MCF 10A (cell line): Measurements from ENCODE around the gene NCK2. TPM values are rescaled to one million over a fixed set of nuclear protein-coding genes. Genes with fewer than 3 reads are reported as not detected.

Source experiments
- BruUV-seq: library from RNA; stranded (reverse); fragments of 400-500 nt; replicated peaks from 2 replicates; lab custom pipeline; 2021; lab: Mats Ljungman, UMichigan
- CTCF ChIA-PET: fragments of 300-600 bp; sonication (Branson Sonifier 250); formaldehyde crosslinking; extraction: SDS; loops from one replicate; lab custom pipeline; 2021; ENCODE audit warnings: antibody characterized with exemption, inconsistent platforms; lab: Yijun Ruan, JAX
- POLR2A ChIA-PET: fragments of 300-600, 350-650 bp; sonication (Branson Sonifier 250); formaldehyde crosslinking; extraction: SDS; loops from one replicate; lab custom pipeline; 2020; ENCODE audit warnings: antibody characterized with exemption, inconsistent platforms; lab: Yijun Ruan, JAX
- DNase-seq: peaks from one replicate; pipeline ENCODE4 v3.0.0-alpha.2; 2018; ENCODE audit not compliant: unreplicated experiment
- H3K27ac Mint-ChIP-seq: one replicate; pipeline ENCODE4 v1.8.0; 2022; ENCODE audit warnings: mild to moderate bottlenecking, low read depth, mixed read lengths; ENCODE audit not compliant: unreplicated experiment
- H3K27me3 Mint-ChIP-seq: one replicate; pipeline ENCODE4 v1.8.0; 2022; ENCODE audit warnings: mixed read lengths; ENCODE audit not compliant: insufficient read depth, unreplicated experiment
- H3K36me3 Mint-ChIP-seq: one replicate; pipeline ENCODE4 v1.8.0; 2022; ENCODE audit warnings: mild to moderate bottlenecking, moderate library complexity, mixed read lengths; ENCODE audit not compliant: insufficient read depth, unreplicated experiment
- H3K4me1 Mint-ChIP-seq: one replicate; pipeline ENCODE4 v1.8.0; 2022; ENCODE audit warnings: mixed read lengths; ENCODE audit not compliant: insufficient read depth, unreplicated experiment
- H3K4me3 Mint-ChIP-seq: one replicate; pipeline ENCODE4 v1.8.0; 2022; ENCODE audit warnings: mild to moderate bottlenecking, moderate library complexity, mixed read lengths; ENCODE audit not compliant: unreplicated experiment
- H3K9me3 Mint-ChIP-seq: one replicate; pipeline ENCODE4 v1.8.0; 2022; ENCODE audit warnings: mixed read lengths; ENCODE audit not compliant: unreplicated experiment
- intact Hi-C: fragments of 100-400 bp; cut with micrococcal nuclease; formaldehyde crosslinking; loops from 2 replicates; pipeline ENCODE4 v1.14.1; 2022
- total RNA-seq: library from RNA; stranded (reverse); gene quantifications from 2 replicates; pipeline ENCODE4 v1.2.3, GENCODE V29; 2022
- TF ChIP-seq, protein P1 (sequence below): fragments of 200-600 bp; IDR thresholded peaks from one replicate; pipeline ENCODE4 v1.8.0; 2022; ENCODE audit warnings: antibody characterized with exemption, mild to moderate bottlenecking; ENCODE audit not compliant: unreplicated experiment

The NCK2 gene
- total RNA-seq, 1 experiment from 2014 or later: 36.5 TPM

GRCh38 chr2:105790461-105791149 is 45.9 kb downstream of the NCK2 start:
- H3K27me3 Mint-ChIP-seq: no peaks in the 10 kb centered on the region
- DNase-seq: peak; percentile 68
- ChIA-PET CTCF (interaction anchor here (0.5 to 1.3 kb wide), 5 partner anchors 9 to 1129 kb away, joined by 3 to 4 read pairs (median 3); no protein-coding TSS in a partner anchor), POLR2A (interaction anchor here (1.0 to 1.5 kb wide), 2 partner anchors 22 to 45 kb away, joined by 3 to 5 read pairs; no protein-coding TSS in a partner anchor)
- peaks cover 5% of the 10 kb centered on the region for H3K36me3 Mint-ChIP-seq
- intact Hi-C loops: loop anchor here (10.0 kb wide), 1 partner anchor 64 kb away; no protein-coding TSS in a partner anchor
- BruUV-seq: no TSS peak
- no peak overlapping the region for H3K4me3 Mint-ChIP-seq
- peak overlapping the region; percentile 64 for H3K27ac Mint-ChIP-seq
- no peaks in the 10 kb centered on the region for H3K9me3 Mint-ChIP-seq
- TF ChIP-seq, protein P1, sequence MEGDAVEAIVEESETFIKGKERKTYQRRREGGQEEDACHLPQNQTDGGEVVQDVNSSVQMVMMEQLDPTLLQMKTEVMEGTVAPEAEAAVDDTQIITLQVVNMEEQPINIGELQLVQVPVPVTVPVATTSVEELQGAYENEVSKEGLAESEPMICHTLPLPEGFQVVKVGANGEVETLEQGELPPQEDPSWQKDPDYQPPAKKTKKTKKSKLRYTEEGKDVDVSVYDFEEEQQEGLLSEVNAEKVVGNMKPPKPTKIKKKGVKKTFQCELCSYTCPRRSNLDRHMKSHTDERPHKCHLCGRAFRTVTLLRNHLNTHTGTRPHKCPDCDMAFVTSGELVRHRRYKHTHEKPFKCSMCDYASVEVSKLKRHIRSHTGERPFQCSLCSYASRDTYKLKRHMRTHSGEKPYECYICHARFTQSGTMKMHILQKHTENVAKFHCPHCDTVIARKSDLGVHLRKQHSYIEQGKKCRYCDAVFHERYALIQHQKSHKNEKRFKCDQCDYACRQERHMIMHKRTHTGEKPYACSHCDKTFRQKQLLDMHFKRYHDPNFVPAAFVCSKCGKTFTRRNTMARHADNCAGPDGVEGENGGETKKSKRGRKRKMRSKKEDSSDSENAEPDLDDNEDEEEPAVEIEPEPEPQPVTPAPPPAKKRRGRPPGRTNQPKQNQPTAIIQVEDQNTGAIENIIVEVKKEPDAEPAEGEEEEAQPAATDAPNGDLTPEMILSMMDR: no peak
- peaks cover 10% of the 10 kb centered on the region for H3K4me1 Mint-ChIP-seq

DNA sequence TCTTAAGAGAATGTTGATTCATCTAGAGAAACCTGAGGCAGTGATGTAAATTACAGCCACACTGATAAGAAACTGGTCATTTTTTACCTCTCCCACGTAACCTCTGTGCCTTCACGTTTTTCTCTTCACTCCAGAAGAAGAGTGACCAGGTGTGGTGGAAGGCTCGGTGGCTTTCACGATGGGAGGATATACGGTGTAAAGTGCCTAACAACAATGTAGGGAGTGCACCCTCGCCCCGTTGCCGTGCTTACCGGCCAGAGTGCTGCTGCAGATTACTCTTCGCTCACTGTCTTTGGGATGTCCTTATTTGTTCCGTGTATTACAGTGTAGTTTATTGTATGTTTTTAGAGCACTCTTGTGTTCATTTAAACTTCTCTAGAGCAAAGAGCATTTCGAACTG is 46.5 kb downstream of the NCK2 start:
- TF ChIP-seq, protein P1: no peak
- ChIA-PET CTCF (interaction anchor here (0.9 kb wide), 1 partner anchor 16 kb away, joined by 3 read pairs; no protein-coding TSS in a partner anchor), POLR2A (interaction anchor here (1.5 kb wide), 1 partner anchor 46 kb away, joined by 5 read pairs; no protein-coding TSS in a partner anchor)
- no TSS peak for BruUV-seq
- Mint-ChIP-seq H3K36me3 (peaks cover 5% of the 10 kb centered on the region), H3K9me3 (no peaks in the 10 kb centered on the region), H3K27ac (peak overlapping the region; percentile 64), H3K4me1 (peaks cover 16% of the 10 kb centered on the region), H3K4me3 (no peak overlapping the region), H3K27me3 (no peaks in the 10 kb centered on the region)
- intact Hi-C loops: loop anchor here (10.0 kb wide), 1 partner anchor 64 kb away; no protein-coding TSS in a partner anchor
- DNase-seq: no peak

- H3K27ac Mint-ChIP-seq: no peak overlapping the region
- H3K4me3 Mint-ChIP-seq: no peak overlapping the region
- no peak for DNase-seq
- BruUV-seq: no TSS peak
- H3K36me3 Mint-ChIP-seq: peaks cover 5% of the 10 kb centered on the region
- TF ChIP-seq, protein P1: no peak
- H3K4me1 Mint-ChIP-seq: peaks cover 28% of the 10 kb centered on the region
- H3K9me3 Mint-ChIP-seq: no peaks in the 10 kb centered on the region
- ChIA-PET CTCF (interaction anchor here (0.6 kb wide), 1 partner anchor 47 kb away, joined by 3 read pairs; no protein-coding TSS in a partner anchor), POLR2A (no interaction called here)
- intact Hi-C loops: loop anchor here (10.0 kb wide), 1 partner anchor 62 kb away; no protein-coding TSS in a partner anchor
- H3K27me3 Mint-ChIP-seq: no peaks in the 10 kb centered on the region
These were observed 47.8 kb downstream of the NCK2 start for GRCh38 chr2:105792561-105792960.

DNA sequence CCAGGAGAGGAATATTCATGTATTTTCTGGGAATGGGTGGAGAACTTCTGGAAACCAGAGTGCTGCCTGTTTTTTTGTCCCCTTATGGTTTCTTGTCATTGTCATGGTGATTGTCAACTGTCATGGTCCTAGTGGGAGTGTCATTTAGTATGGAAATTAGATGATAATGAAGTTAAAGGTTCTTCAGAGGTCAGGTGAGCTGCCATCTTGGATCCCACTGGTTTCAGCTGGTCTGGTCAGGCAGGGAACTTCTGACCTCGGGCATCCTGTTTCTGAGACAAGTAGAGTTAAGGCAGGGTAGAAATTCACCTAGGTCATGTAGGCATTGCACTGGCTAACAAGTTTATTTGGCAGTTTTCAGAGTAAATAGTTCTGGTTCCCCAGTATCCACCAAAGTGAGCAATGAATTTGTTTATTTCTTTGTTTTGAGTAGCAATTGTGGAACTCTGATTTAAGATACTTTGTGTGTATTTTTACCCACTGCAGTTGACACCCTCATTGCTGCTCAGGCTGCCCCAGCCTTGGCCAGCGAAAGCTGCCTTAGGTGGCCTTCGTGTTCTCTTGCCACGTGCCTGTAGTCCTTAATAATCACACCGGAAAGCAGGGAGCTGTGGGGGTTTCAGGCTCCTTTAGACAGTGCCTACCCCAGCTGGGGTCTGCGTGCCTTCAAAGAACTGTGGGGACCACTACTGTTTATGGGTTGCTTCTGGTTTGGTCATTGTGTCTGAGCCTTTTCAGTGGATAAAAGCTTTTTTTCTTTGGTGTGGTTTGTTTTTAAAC is 48.7 kb downstream of the NCK2 start:
- Mint-ChIP-seq H3K36me3 (peaks cover 5% of the 10 kb centered on the region), H3K4me3 (no peak overlapping the region), H3K9me3 (no peaks in the 10 kb centered on the region), H3K27ac (no peak overlapping the region), H3K27me3 (no peaks in the 10 kb centered on the region), H3K4me1 (peaks cover 30% of the 10 kb centered on the region)
- ChIA-PET POLR2A (no interaction called here), CTCF (no interaction called here)
- intact Hi-C loops: loop anchor here (10.0 kb wide), 1 partner anchor 61 kb away; no protein-coding TSS in a partner anchor
- BruUV-seq: no TSS peak
- TF ChIP-seq, protein P1: no peak
- no peak for DNase-seq
